GM21723 (cell line): Measurements from ENCODE around the gene FXYD2.

ENCODE experiments used
- ATAC-seq: cut with Tn5 transposase; IDR thresholded peaks from one replicate; pipeline ENCODE4 v1.9.1; 2021; ENCODE audit warnings: mild to moderate bottlenecking, moderate library complexity; ENCODE audit not compliant: unreplicated experiment

FXYD2 gene

DNA sequence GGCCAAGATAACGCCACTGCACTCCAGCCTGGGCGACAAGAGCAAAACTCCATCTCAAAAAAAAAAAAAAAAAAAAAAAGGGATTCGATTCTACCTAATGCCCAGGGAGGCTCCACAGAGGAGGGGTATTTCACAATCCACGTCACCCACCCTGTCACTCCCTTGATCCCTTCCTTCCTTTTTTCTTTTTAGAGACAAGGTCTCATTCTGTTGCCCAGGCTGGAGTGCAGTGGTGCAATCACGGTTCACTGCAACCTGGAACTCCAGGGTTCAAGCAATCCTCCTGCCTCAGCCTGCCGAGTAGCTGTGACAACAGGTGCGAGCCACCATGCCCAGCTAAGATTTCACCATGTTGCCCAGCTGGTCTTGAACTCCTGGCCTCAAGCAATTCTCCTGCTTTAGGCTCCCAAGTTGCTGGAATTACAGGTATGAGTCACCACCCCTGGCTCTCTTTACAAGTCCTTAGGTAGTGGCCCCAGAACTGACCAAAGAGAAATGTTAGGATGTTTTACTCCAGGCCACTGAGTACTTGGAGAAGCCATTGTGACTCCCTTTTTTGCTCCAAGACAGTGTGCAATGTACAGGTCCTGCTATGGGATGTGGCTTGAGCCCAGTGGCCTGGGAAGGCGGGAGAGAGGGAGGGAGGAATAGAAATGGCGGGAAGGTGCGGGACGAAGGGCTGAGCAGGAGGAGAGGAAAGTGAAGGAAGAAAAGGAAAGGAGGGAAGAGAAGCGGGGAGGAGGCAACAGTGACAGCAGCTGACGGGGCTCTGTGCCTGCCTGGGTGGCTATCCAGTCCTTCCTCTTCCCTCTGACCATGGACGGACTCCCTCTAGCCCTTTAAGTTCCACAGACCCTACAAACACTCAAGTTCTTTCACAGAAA, 11.8 kb upstream of the FXYD2 start:
- no peak for ATAC-seq

DNA sequence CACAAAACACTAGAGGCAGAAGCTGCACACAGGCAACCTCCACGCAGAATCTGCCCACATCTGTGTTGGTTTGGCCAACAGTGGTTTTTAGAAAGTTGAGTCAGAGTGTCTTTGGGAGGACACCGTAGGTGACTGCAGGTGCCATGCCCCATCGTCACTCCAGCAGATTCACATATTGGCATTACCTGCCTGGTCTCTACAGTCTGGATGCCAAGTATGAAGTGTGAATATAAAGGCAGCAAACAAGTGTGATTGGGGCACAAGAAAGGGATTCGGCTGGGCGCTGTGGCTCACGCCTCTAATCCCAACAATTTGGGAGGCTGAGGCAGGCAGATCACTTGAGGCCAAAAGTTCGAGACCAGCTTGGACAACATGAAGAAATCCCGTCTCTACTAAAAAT, 11.0 kb upstream of the FXYD2 start:
- ATAC-seq = no peak

DNA sequence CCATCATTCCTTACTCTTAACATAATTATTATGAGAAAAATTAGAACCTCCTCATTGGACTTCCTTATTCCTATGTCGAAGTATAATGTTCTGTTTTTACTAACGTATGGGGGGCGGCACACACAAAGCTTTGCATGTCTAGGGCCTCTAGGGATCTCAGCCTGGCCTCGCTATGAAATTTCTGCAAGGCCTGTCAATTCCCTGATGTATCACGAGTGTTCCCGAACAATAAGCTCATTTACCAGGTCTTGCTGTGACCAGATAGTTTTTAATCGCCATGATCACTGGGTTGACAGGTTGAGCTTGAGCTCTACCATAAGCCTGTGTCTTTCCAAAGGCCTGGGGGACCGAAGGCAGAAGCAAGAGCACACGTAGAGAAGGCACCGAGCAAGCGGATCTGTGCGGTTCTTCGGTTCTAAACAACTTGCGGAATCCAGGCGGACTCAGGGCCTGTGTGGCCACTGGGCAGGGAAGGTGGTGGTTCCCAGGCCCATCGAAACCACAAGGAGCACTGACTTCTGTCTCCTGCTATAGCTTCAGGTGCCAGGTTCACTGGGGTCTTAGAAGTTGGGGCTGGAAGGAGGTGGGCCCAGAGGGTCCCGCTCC, 10.4 kb upstream of the FXYD2 start:
- ATAC-seq = no peak

DNA sequence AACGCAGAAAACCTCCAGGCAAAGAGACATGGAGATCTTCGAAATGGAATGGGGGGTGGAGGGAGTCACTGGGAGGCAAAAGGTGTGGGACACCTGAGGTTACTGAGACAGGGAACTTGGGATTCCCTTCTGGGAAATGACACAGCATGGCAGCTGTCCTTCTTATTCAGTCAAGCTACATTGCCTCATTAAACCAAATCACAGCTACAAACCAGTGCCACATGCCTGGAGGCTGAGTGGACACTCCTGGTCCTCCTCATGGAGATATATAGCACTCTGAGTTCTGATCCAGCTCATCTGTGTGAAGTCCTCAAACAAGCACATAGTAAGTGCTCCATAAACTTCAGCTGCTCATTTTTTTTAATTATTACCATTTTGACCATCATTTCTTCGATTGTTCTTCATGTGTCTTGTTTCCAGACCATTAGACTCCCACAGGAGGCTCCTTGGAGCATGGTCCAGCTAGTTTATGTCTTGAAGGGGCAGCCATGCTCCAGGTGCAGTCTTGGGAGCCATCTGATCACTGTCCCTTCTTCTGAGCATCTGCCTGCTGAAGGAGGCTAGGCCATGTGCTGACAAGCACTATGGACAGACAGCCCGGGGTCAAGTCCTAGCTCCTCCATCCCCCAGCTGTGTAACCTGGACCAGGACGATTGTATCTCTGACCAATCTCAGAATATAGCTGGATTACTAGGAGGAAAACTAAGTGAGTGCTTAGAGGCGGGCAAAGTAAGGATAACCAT, 9.7 kb upstream of the FXYD2 start:
- no peak for ATAC-seq

DNA sequence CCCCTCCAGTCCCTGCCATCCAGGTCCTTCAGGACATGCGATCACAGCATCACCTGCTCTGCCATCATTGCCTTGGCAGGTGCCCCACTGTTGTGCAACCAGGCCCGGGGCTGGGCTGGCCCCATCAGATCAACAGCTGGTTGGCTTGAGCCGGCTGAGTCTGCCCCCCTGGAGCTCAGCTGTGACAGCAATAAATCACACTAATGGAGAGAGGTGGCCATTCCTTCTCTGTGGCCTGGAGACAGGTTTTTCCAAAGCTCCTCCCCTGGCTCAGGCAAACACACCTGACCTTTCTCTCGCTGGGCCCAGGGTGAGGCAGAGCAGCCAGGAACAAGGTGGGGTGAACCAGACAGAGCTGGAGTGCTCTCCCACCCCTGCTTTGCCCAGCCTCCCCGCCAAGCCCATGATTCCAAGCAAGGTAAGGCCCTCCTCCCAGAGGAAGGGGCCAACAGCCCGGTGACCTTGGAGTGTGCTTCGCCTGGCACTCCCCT, 8.9 kb upstream of the FXYD2 start:
- no peak for ATAC-seq

DNA sequence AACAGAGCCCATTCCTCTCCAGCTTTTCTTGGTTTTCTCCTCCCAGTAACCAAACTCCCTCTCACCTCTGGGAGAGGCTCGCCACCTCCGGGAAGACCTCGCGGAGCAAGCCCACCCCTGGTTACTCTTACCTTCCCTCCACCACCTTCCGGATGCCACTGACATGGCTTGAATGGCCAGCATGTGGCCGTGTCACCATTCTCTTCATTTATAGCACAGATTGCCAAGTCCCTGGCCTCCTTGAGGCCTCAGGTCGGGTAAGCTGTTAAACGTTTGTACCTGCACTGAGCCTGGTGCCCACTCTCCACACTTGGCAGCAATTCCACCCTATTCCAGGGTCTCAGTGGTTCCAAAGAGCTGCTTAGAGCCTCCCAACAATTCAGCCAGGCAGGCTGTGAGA, 8.0 kb upstream of the FXYD2 start:
- no peak for ATAC-seq

DNA sequence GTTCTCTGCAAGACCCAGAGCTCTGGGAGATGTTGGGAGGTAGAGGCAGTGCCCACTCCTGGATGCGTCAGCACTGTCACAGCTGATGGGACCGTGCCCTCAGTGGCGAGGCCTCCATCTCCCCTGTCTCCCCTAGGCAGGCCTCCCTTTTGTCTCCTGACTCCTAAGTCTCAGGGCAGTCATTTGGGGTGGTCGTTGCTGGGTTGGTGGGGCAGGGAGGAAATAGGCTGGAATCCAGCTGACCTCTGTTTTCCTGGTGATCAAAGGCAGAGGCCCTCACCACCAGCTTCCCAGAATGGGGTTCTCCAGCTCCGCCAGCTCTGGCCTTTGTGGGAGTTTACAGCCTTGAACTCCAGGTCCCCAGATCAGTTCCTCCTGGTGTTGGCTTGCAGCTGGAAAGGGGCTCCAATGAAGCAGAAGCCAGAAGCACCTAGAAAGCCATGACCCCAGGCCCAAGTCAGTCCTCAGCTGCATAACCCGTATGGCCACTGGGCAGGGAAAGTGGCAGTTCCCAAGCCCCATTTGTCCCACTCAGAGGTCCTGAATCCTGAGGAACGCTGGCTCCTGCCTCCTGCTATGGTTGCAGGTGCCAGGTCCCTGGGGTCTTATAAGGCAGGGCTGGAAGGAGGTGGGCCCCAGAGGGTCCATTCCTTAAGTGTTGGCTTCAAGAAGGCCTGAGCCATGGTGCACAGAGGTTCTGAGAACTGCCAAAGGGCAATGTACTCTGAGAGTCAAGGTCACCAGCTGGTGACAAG, 7.3 kb upstream of the FXYD2 start:
- no peak for ATAC-seq

DNA sequence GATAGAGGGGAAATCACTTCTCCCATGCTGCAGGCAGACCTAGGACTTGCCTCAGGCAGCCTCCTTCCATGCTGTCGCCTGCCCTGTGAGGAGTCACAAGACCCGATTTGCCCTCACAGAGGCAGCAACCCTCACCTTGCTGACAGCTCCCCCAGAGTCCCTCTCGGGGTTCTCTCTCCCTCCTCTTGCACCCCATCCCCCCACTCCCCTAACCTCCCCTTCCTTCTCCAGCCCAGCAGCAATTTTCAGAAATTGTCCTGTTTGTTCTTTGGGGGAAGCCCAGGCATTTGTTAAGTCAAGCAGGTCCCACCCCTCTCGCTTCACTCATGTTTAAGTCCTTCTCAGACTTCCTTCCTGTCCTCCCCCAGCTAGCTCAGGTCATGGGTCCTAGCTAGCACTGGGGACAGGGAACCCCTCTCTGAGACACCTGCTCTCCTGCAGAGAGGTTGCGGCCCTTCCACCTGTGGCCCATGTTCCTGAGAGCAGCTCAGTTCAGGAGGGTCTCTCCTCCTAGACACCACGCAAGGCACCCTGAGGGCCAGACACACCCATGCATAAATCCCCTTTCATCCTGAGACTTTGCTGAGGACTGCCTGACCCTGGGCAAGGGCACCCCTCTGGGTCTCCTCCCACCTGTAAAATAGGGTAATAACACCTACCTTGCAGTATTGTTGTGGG, 6.3 kb upstream of the FXYD2 start:
- ATAC-seq = no peak

DNA sequence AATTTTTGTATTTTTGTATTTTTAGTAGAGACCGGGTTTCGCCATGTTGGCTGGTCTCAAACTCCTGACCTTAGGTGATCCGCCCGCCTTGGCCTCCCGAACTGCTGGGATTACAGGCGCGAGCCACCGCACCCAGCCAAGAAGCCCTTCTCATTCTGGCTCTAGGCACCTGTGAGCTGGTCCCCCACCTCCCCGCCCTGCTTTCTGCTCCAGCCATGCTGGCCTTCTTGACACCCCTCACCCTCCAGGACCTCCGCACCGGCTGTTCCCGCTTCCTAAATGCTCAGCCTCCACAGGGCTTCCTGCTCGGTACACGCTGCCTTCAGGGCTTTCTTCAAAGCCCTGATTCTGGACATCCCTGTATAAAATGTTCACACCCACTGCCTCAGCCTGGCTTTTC, 5.5 kb upstream of the FXYD2 start:
- no peak for ATAC-seq

DNA sequence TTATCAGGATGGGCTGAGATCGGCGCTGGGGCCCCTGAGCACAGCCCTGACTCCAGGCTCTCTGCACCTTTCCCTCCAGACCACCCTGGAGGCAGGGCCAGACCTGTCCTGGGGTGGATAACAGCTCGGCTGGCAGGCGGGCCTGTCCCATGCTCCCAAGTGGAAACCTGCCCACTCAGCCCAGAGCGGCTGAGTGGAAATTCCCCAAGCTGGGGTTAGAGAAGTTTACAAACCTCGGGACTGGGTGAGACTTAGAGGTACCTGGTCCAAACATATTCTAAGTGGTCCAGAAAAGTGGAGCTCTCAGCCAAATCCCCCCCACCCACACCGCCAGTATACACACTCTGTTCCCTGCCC, 4.8 kb upstream of the FXYD2 start:
- ATAC-seq = no peak

DNA sequence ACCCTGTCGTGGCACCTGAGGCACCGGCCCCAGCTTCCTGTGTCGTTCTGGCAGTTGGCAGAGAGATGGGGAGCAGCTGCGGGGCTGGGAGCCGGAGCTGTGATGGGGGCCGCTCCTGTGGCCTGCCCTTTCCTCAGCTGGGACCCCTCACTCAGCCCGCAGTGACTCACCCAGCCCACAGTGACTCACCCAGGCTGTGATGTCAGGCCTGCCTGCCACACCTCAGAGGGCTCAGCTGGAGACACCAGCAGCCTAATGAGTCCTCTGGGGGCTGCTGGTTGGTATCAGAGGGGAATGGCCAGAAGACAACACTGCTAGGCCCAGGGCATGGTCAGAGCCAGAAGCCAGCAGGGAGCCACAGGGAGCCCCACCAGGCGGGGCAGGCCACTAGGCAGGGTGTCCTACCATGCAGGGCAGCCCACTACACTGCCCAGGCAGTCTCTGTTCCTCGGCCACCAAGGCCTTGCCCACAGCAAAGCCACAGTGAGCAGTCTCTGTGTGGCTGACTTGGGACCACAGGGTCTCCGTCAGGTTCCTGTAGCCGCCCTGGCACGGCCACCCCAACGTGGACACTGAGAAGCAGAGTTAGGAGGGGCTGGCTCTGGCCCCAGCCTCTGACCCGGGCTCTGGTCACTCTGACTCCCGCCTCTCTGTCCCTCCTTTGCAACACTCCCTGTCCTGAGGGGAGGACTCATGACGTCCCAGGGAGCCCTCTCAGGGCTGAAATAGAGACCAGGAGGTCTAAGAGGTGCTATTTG, 4.2 kb upstream of the FXYD2 start:
- ATAC-seq = no peak

DNA sequence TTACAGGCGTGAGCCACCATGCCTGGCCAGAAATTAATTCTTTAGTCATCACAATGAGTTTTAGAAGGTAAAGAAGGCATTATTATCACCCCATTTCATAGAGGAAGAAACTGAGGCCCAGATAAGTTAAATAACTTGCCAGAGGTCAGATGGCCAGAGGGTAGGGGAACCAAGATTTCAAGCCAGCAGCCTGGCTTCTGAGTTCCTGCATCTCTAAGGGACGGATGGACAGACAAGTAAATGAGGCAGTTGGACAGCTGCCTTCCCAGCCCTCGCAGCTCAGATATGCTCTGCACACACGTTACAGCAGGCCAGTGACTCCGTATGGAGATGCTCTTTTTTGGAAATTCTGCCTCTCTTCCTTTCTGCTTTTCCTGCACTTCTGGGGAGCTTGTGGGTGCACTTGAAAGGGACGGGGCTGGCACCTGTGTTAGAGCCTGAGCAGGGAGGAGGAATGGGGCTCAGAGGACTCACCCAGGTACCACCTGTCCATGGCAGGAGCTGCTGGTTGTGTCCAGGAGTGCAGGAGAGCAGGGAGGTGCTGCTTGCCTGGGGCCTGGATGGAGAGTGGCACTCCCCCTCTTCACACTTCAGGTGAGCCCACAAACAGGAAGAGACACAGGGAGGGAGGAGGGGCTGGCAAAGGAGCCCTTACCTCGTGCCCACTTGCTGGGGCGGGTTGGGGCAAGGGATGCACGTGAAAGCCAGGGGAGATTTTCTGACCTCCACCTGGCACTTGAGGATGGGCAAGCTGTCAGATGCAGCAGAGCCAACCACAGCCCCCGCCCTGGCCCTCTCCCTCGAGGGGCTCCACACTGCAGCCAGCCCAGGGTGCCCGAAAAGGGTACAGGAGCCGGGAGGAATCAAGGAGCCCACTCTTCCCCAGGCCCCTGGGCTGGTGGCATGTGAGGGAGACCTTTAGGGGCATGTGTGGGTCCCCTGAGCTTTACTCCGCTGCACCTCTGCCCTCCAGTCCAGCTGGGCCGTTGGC, 3.3 kb upstream of the FXYD2 start:
- ATAC-seq = no peak

DNA sequence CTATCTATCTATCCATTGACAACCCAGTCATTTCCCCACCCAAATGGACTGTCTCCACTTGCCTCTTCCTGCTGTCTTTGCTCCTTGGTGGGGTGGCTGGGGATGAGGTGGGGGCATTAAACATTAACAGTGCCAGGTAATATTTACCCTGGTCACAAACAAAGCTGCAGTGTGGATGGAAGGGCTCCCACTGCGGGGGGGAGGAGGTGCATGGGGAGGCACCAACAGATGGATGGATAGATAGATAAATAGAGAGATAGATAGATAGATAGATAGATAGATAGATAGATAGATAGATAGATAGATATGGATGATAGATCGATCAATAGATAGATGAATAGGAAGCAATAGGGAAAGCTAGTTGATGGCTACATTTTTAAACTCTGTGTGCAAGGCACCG, 2.3 kb upstream of the FXYD2 start:
- no peak for ATAC-seq

DNA sequence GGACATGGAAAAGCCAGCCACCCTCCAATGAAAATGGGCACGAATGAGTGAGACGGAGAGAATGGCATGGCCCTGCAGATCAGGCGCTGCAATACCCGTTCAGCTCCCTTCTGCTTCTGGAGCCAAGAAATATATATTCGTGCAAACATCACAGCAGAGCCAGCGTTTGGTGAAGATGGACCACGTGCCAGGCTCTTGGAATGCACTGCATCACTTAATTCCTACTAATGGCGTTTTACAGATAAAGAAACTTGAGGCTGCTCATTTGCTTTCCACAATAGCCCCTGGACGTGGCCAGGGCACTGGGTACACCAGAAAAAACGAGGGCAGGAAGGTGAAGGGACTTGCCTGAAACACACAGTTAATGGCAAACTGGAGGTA, 1.6 kb upstream of the FXYD2 start:
- no peak for ATAC-seq

DNA sequence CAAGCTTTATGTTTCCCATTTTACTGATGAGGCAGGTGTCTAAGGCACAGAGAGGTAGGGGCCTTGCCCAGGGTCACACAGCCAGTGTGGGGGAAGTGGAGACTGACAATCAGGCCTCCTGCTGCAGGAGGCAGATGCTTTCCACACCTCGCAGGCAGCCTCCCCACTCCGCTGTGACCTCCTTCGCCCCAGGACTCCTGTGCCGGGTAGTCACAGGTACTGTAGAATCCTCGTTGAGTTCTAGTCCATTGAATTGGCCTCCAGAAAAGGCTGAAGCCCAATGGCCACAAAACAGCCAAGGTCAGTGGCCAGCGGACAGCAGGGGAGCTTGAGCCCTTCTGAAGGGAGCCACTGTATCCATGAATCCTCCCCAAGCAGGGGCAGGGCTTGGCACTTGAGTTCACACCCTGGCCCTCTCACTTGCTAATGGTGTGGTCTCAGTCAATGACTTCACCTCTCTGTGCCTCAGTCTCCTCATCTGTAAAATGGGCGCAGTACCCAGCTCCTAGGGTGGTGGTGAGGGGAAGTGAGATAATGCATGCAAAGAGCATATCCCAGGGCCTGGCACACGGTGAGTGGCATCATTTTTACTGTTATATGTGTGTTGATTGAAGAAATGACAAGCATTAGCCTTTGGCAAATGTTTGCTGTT, 1.1 kb upstream of the FXYD2 start:
- ATAC-seq = no peak

DNA sequence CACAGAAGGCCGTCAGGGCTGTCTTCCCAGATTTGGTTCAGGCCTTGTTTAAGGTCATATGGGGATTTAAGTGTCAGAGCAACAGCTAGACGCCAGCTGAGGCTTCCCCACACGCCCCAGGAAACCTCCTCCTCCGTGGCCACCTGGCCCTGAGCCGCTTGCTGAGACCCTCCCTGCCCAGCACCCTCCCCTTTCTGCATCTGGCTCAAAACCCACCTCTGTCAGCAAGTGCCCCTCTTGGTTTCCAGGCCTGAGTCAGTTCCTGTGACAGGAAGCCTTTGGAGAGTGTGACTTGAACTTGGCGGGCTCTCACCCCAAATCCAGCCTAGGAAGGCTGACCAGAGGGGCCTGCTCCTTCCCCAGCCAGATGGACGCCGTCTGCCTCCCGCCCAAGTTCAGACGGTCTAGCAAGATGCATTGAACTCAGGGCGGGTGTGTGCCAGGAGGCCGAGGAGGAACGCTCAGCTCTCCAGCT, 561 bp downstream of the FXYD2 start:
- ATAC-seq = no peak

DNA sequence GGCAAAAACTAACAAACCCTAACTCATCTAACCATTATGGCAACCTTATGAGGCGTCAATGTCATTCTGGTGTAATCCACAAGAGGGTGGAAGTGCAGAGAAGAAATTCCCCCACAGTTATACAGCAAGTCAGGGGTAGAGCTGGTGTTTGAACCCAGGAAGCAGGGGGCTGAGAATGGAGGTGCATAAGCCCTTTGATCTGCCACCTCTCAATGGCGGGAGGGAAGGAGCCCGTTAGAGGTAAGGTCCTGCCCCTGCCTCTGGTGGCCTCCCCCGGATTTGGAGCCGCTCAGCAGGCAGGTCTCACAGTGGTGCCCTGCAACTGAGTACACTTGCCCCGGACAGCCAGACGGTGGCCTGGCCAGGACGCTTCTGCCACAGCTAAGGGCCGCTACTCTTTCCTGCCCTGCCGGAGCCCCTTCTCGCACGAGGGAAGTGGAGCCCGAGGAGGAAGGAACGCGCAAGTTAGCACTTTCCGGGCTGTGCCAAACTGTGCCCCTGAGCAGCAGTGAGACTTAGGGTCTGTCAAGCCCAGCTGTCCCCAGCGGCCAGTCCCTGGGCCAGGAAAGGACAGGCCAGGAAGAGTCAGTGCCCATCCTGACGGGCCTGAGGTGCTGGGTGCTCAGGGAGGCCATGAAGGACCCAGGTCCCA, 1.1 kb downstream of the FXYD2 start:
- no peak for ATAC-seq
